Fibroblast of villous mesenchyme (primary cell): Measurements from ENCODE around the gene SPAG7. TPM values are rescaled to one million over a fixed set of nuclear protein-coding genes. Genes with fewer than 3 reads are reported as not detected.
A peak's percentile ranks its signal among the peaks of the same experiment; 100 is the strongest.

Experiments used
- DNase-seq: peaks from one replicate; pipeline ENCODE4 v3.0.0-alpha.2; 2010; ENCODE audit warnings: low read depth
- H3K4me3 ChIP-seq: 2 replicates; pipeline ENCODE4 v1.5.1; 2011; ENCODE audit warnings: low read depth, mild to moderate bottlenecking, low read length
- total RNA-seq: library from RNA; depleted of rRNA; stranded (reverse); fragments of >200 nt; gene quantifications from 2 replicates; pipeline ENCODE4 v1.2.3, GENCODE V29; 2012
- TF ChIP-seq, protein P1 (sequence below): IDR thresholded peaks from 2 replicates; pipeline ENCODE4 v1.5.1; 2012; ENCODE audit warnings: low read depth, mild to moderate bottlenecking, low read length; ENCODE audit not compliant: insufficient read depth

Gene SPAG7
- total RNA-seq, 1 donor: 34.5 TPM

DNA sequence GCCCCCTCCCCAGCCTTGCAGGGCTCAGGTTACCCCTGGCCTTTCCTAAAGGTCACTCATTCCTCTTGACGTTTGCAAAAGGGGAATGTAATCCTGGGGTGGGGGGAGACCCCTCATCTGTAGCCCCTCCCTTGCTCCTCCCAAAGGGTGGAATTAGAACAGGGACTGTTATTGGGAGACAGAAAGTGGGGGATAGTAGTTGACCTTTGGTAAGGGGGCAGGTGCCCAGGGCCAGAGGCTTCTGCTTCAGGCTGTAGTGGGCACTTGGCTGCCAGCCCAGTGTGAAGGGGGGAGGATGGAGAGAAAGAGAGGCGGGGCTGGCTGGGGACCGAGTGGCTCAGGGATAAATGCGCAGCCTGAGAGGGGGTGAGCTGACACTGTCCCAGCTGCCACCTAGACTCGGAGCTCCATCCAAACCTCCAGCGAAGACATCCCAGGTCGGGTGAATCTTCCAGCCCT, 16.8 kb downstream of the SPAG7 start, which contains the start of gene ENO3:
TSS of gene ENO3 (plus strand) at position 374 of the 459 bp plus-strand sequence. CDS start 711 bp downstream, outside the sequence.
- no peak for DNase-seq
- TF ChIP-seq, protein P1, sequence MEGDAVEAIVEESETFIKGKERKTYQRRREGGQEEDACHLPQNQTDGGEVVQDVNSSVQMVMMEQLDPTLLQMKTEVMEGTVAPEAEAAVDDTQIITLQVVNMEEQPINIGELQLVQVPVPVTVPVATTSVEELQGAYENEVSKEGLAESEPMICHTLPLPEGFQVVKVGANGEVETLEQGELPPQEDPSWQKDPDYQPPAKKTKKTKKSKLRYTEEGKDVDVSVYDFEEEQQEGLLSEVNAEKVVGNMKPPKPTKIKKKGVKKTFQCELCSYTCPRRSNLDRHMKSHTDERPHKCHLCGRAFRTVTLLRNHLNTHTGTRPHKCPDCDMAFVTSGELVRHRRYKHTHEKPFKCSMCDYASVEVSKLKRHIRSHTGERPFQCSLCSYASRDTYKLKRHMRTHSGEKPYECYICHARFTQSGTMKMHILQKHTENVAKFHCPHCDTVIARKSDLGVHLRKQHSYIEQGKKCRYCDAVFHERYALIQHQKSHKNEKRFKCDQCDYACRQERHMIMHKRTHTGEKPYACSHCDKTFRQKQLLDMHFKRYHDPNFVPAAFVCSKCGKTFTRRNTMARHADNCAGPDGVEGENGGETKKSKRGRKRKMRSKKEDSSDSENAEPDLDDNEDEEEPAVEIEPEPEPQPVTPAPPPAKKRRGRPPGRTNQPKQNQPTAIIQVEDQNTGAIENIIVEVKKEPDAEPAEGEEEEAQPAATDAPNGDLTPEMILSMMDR: no peak
- peak within 1 kb of the TSS; percentile 56 for H3K4me3 ChIP-seq

DNA sequence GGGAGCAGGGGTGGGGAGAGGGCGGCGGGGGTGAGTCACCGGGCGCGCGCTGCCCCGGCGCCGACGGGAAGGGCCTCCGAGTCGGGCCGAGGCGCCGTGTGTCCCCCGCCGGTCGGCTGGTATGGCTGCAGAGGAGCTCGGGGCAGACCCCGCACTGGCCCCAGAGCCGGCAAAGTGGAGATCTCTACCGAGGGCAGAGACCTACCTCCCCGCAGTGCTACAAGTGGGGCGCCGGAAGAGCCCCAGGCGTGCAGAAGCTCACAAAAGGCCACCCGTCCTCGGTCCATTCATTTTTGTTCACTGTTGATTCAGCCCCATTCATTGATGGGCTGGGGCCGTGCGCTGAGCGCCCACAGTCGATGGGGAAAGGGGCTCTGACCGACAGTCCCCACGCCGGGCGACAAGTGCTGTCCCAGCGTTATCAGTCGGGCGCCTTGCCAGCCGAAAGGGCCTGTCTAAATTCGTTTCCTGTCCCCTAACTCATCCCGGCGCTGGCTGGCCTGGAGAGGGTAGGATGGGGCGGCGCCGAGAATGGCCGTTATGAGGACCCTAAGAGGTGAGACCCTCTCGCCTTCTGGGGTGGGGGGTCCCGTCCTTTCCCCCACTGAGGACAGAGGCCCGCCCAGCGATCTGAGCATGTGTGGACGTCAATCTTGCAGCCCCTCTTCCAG, 17.4 kb downstream of the SPAG7 start:
- TF ChIP-seq, protein P1: no peak
- peak; percentile 37 for DNase-seq
- peak overlapping the region; percentile 98 for H3K4me3 ChIP-seq

DNA sequence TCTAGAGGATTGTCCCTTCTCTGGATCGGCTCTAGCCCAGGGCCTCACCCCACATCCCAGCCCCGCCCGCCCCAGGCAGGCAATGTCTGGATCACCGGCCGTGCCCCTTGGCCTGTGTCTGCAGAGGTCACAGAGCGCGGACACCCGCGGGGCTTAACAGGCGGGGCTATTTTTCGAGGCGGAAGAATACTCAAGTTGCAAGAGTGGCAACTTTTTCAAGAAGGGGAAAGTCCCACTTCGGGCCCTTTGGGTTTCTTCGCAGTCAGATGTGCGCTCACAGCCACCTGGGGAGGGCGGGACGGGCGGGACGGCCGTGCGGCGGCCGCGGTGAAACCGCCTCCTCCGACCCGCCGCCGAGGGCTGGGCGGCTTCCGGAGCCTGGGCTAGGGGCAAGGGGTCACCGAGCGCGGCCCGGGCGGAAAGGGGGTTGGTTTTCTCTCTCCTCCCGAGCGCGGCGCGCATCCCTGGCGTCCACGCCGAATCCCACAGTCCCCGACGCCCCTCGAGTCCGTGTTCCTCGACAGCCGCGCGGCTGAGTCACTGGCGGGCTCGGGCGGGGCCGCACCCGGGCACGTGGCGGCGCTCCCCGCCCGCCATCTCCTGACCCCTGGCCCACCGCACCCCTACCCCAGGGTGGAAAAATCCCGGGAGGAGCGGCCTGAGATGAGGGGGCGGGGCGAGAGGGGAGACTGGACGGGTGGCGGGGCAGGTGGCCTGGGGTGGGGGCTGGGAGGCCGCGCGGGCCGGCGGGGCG, 18.1 kb downstream of the SPAG7 start:
- DNase-seq: peak; percentile 88
- H3K4me3 ChIP-seq: peak overlapping the region; percentile 98
- TF ChIP-seq, protein P1: no peak

DNA sequence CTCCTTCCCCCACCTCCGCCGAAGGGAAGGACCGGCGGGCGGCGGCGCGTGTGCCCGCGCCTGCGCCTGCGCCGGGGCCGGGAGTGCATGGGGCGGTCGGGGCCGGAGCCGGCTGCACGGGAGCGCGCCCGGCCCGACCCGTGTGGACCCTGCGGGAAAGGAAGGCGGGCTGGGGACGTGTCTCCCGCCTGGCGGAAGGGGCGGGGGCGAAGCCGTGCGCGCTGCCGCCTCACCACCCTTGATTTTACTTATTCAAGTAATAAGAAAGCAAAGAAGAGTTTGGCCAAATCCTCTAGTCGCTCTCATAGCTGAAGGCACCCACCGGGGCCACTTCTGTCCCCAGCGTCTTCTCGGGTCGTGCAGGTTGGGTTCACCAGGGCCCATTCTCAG, 18.7 kb downstream of the SPAG7 start:
- TF ChIP-seq, protein P1: no peak
- peak; percentile 91 for DNase-seq
- peak overlapping the region; percentile 98 for H3K4me3 ChIP-seq

DNA sequence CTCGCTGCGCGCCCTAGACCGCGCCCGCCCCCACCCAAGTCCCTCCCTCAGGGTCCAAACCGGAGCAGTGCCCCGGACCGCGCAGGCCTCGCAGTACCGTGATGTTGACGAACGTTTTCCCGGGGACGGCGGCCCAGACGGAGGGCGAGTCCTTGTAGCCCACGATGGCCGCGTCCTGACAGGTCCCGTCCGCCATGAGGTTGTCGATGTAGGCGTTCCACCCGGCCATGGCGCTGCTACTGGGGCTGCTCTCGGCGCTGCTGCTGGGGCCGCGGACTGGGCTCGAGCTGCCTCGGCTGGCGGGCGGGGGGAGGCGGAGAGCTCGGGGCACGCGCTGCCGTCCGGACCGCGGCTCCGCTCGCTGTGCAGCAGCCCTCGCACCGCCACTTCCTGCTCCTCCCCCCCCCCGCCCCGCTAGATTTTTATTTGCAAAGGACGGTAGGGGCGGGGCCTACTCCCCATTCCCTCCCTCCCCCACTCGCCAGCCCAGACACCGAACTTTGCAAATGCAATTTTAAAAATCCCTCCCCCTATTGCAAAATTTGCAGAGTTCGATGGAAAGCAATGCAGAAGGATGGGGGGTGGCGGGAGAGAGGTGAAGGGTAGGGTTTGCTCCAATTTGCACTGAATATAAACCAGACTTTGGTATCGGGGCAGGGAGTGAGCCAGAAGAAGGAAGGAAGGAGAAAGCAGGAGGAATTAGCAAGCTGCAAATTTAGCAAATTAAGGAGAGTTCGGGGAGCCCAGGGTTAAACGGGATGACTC, 19.3 kb downstream of the SPAG7 start, which contains the start of gene PFN1:
TSS of gene PFN1 (minus strand) at position 365 of the 765 bp plus-strand sequence. CDS start at position 229, 136 bp downstream.
- peak; percentile 97 for DNase-seq
- TF ChIP-seq, protein P1: no peak
- peak within 1 kb of the TSS; percentile 98 for H3K4me3 ChIP-seq

DNA sequence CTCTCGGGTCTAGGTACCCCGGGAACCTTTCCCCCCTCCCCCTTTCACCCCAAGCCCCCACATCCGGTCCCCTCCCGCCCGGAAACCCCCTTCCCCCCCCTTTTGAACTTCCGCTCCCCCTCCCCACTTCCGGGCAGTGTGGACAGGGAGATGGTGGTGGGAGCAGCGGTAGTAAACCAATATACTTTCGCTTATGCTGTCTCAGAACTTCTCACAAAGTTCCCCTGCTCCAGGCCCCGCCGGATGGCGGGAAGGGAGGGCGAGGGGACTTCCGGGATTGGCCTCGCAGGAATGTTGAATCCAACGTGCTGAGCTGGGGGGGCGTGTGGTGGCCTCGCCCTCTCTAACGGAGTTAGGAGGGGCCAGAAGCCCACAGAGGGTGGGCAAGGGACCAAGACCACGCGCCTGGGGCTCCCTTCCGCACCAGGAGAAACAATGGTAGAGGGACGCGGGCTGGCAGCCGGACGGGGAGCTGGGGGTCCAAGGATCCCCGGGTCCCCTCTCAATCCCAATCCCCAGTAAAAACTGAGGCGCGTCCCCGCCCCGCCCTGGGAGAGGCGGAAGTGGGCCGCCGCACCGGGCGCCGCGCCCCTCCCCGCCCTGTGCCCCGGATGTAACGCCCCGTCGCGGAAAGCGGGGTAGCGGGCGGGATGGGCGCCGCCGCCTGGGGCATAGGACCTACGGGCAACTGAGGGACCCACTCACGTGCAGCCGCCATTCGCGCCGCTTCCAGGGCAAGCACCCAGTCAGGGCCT, 20.0 kb downstream of the SPAG7 start:
- TF ChIP-seq, protein P1: no peak
- H3K4me3 ChIP-seq: peak overlapping the region; percentile 98
- peak; percentile 69 for DNase-seq
